Nasal cavity respiratory epithelium epithelial cell of viscerocranial mucosa (primary cell): Measurements from ENCODE around the gene GNPAT. TPM values are rescaled to one million over a fixed set of nuclear protein-coding genes. Genes with fewer than 3 reads are reported as not detected.

ENCODE experiments used
- total RNA-seq: library from RNA; depleted of rRNA; stranded (reverse); fragments of >200 nt; gene quantifications from 2 replicates; pipeline ENCODE4 v1.2.3, GENCODE V29; 2014

Gene GNPAT
- 51.0 and 51.9 TPM in 2 replicates for total RNA-seq

DNA sequence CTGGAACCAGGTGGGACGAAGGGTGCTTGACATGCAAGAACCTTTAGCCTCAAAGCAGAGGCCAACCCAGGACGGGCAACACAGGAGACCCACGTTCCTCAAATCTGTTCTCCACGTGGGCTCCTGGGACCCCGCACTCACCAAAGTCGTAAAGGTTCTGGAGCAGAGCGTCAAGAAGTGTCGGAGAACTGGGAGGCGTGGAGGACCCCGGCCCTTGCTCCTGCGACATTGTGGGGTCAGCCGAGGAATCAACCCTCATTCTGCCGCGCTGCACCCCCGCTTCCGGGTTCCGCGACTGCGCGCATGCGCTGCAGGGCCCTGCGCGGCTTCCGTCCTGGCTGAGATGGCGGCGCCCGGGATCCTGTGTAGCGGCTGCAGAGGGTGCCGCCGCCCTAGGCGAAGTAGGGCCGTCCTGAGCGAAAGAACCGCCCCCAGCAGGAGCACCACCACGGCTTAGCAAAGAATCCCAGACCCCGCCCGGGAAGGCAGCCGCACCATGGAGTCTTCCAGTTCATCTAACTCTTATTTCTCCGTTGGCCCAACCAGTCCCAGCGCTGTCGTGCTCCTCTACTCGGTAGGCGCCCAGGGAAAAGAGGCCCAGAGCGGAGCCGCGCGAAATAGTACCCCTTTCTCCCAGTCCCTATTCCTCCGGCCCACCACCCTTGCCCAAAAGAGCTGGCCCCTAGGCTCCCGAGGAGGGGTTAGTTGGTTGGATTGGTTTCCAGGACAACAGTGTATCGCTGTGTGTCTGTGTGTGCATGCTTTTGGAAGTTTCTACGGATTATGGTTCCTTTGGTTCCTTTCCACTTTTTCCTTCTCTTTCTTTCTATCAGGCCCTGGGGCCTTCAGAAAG, at the start of gene GNPAT:
GNPAT (plus strand) TSS at position 330 of the 853 bp plus-strand sequence; CDS start at position 497, 167 bp downstream.

Other genes starting within 250 kb of the GNPAT start
- gene FAM89A, start 201.0 kb upstream of the GNPAT start, total RNA-seq, result 2.4 and 13.3 TPM in 2 replicates
- not detected in 2 replicates for gene TRIM67, start 79.2 kb upstream of the GNPAT start, total RNA-seq
- gene EXOC8, start 96.6 kb downstream of the GNPAT start, total RNA-seq, result 24.2 and 26.0 TPM in 2 replicates
- gene SPRTN, start 97.1 kb downstream of the GNPAT start, total RNA-seq, result 14.7 and 18.6 TPM in 2 replicates
- 24.6 and 56.2 TPM in 2 replicates for gene EGLN1, start 181.1 kb downstream of the GNPAT start, total RNA-seq